ENCODE results near the gene FAM13B.
"Not testable (repeated sequence)": the region's sequence is repeated elsewhere in the genome, so short reads cannot be mapped to it uniquely, and the experiment has no call there.

Gene FAM13B

GRCh38 chr5:138033386-138033808 is 518 bp upstream of the FAM13B start:
- DNase-seq = no peak

- no peak for DNase-seq
Measured at GRCh38 chr5:138032028-138032571, 779 bp downstream of the FAM13B start.

GRCh38 chr5:138029944-138030343 is 2.9 kb downstream of the FAM13B start:
- DNase-seq = no peak

- no peak for DNase-seq
Measured at GRCh38 chr5:138029501-138029900, 3.4 kb downstream of the FAM13B start.

DNA sequence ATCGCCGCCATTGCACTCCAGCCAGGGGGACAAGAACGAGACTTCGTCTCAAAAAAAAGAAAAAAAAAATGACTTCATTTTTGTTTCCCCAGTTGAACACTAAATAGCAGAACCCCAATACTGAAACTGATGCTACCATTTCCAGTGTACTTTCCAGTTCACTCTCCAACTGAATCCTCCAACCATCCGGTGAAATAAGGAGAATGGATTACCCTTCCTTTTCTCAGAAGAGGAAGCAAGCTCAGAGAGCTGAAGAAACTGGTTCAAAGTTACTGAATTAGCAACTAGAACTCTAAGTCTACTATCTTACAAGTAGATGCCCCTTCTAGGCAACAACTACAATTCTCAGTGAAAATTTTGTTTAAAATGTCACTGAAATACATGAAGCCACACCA is 3.9 kb downstream of the FAM13B start:
- no peak for DNase-seq

DNA sequence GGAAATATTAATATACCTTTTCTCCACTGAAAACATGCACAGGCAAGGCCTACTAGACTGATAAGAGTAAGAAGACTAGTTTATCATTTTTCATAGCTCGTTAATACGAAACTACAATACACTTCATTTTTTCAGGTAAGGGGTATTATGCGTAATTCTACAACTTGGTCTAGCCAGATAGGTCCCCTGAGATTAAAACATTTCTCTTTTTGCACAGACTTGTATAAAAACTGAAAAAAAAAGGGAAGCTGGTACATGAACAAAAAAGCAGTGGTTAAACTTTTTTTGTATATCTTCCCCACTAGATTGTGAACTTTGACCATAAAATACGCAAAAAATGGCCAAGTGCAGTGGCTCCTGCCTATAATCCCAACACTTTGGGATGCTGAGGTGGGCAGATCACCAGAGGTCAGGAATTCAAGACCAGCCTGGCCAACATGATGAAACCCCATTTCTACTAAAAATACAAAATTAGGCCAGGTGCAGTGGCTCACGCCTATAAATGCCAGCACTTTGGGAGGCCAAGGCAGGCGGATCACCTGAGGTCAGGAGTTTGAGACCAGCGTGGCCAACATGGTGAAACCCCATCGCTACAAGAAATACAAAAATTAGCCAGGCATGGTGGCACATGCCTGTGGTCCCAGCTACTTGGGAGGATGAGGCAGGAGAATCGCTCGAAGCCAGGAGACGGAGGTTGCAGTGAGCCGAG is 4.5 kb downstream of the FAM13B start:
- not testable (repeated sequence) for DNase-seq

DNA sequence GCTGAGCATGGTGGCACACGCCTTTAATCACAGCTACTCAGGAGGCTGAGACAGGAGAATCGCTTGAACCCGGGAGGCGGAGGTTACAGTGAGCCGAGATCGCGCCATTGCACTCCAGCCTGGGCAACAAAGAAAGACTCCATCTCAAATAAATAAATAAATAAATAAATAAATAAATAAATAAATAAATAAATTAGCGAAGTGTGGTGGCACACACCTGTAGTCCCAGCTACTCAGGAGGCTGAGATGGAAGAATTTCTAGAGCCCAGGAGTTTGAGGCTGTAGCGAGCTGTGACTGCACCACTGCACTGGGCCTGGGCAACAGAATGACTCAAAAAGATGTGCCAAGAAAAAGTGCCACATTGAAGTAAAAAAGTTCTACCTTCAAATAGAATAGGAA is 6.1 kb downstream of the FAM13B start:
- DNase-seq = not testable (repeated sequence)

- DNase-seq = no peak
Measured at GRCh38 chr5:138025285-138025684, 7.6 kb downstream of the FAM13B start.

GRCh38 chr5:138024117-138024516 is 8.8 kb downstream of the FAM13B start:
- DNase-seq = no peak

DNA sequence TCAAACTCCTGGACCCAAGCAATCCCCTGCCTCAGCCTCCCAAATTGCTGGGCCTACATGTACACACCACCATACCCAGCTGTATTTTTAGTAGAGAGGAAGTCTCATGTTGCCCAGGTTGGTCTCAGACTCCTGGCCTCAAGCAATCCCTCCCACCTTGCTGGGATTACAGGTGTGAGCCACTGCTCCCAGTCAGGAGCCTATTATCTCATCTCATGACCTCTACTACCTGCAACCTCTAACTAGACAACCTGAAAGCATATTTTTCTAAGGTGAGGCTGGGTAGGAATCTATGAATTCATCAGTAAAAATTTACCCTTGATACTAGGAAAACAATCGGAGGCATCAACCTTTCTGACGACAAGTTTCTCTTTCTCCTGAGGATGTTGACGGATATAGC is 10.0 kb downstream of the FAM13B start:
- no peak for DNase-seq

GRCh38 chr5:138021771-138022170 is 11.1 kb downstream of the FAM13B start:
- DNase-seq = no peak

DNA sequence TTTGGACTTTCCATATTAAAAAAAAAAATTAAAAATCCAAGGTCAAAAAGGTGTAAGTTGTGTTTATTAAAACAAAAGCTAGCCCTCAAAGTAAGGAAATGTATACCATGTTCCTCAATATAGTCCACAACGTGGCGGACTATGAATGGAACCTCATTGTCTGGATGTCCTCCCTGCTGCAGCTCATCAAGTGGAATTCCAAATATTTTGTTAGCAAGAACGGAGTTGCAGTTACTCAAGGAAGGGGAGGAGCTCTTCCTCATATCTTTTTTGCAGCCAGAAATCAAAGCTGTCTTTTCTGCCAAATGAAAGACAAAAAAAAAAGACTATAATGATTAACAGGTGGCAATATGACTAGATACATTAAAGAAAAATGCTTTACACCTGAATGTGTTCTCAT is 14.0 kb downstream of the FAM13B start:
- no peak for DNase-seq

- no peak for DNase-seq
Measured at GRCh38 chr5:138015916-138016315, 17.0 kb downstream of the FAM13B start.

- DNase-seq = no peak
Measured at GRCh38 chr5:138011991-138012390, 20.9 kb downstream of the FAM13B start.

- no peak for DNase-seq
Measured at GRCh38 chr5:138000102-138000723, 32.7 kb downstream of the FAM13B start.

GRCh38 chr5:137997726-137998213 is 35.1 kb downstream of the FAM13B start:
- DNase-seq = no peak

DNA sequence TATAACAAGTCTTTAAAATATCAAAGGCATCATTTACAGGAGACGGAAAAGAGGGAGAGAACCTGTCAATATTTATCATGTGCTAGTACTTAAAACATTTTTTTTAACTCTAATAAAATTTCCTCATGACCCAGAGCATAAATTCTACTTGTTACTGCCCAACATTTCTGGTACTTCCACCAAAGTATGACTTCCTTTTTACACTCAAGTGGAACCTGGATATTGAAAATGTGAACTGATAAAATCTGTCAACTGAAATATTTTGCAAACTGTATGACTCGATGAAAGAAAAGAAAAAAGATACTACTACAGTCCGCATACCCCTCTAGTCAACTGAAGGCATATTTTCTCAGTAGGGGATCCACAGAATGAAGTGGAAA is 37.1 kb downstream of the FAM13B start:
- DNase-seq = no peak

- DNase-seq = no peak
Measured at GRCh38 chr5:137995077-137995748, 37.7 kb downstream of the FAM13B start.

- no peak for DNase-seq
Measured at GRCh38 chr5:137994556-137994955, 38.3 kb downstream of the FAM13B start.

- no peak for DNase-seq
Measured at GRCh38 chr5:137989419-137989818, 43.5 kb downstream of the FAM13B start.

DNA sequence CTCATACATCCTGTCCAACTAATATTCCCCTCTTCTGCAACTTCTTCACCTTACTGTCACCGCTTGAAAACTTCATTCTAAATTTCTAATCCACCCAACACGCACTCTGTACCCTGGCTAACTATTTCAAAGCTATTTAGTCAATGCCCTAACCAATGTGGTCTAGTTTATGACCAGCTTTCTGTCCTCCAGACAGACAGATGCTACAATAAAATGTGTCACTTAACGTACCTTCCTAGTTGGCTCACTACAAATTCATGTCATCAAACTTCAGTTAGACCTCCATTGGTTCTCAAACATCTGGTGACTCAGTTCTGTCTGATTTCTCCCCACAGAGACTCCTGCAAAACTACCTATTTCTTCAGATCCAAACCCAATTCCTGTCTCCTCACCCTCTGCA is 57.7 kb downstream of the FAM13B start:
- DNase-seq = no peak

DNA sequence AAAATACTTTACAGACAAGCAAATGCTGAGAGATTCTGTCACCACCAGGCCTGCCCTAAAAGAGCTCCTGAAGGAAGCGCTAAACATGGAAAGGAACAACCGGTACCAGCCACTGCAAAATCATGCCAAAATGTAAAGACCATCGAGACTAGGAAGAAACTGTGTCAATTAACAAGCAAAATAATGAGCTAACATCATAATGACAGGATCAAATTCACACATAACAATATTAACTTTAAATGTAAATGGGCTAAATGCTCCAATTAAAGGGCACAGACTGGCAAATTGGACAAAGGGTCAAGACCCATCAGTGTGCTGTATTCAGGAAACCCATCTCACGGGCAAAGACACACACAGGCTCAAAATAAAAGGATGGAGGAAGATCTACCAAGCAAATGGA is 62.5 kb downstream of the FAM13B start:
- not testable (repeated sequence) for DNase-seq

- DNase-seq = no peak
Measured at GRCh38 chr5:137960819-137961218, 72.1 kb downstream of the FAM13B start.

GRCh38 chr5:137960141-137960540 is 72.7 kb downstream of the FAM13B start:
- no peak for DNase-seq

All from NCI-H187 (cell line).